ENCODE data around the gene RANBP9. TPM values are rescaled to one million over a fixed set of nuclear protein-coding genes. Genes with fewer than 3 reads are reported as not detected.

The RANBP9 gene
- total and polyA plus RNA-seq, 2 experiments from 2014 or later, result 24.2 to 36.1 TPM

DNA sequence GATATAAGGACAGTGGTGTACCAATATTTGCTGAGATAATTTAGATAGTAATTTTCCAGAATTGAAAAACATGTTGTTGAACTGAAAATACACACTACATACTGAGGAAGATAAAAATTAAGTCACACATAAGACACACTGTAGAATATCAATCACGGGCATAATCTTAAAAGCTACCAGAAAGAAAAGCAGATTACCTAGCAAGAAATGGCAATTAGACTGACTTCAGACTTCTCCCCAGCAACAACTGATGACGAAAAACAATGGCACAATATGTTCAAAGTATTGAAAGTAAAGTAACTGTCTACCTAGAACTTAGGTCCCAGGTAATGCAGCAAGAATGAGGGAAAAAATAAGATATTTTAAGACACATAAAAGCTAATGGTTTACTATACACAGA is 50.0 kb downstream of the RANBP9 start:
- Histone ChIP-seq H4K20me1 (ENCODE audit: insufficient read depth, poor library complexity, severe bottlenecking) (peaks cover 70% of the 10 kb centered on the region), H3K27ac (no peak overlapping the region), H3K4me2 (no peak overlapping the region), H3K9me2 (replicated peaks; ENCODE audit: insufficient read depth) (no peaks in the 10 kb centered on the region), H3K27me3 (no peaks in the 10 kb centered on the region), H3K4me3 (no peak overlapping the region), H3K36me3 (replicated peaks; ENCODE audit: insufficient read depth, low read depth) (no peaks in the 10 kb centered on the region), H2AFZ (no peak overlapping the region), H3K79me2 (peaks cover 98% of the 10 kb centered on the region), H3K4me1 (ENCODE audit: insufficient read depth) (no peaks in the 10 kb centered on the region), H3K9me3 (ENCODE audit: low read depth) (no peaks in the 10 kb centered on the region)
- DNase-seq (ENCODE audit: low spot score), result no peak
- WGBS (ENCODE audit: low lambda C conversion rate, missing lambda C conversion rate), result 98% methylated on average over 2 of the region's 2 CpGs
- TF ChIP-seq CTCF (IDR thresholded peaks at IDR 0.05; ENCODE audit: poor library complexity) (no peak), EZH2 (IDR thresholded peaks at IDR 0.05; ENCODE audit: borderline replicate concordance) (no peak), EZH2phosphoT487 (IDR thresholded peaks at IDR 0.05; ENCODE audit: low read depth, severe bottlenecking, unreplicated experiment) (no peak)

GRCh38 chr6:13660893-13661292 is 50.7 kb downstream of the RANBP9 start:
- Histone ChIP-seq H3K9me3 (ENCODE audit: low read depth) (no peaks in the 10 kb centered on the region), H2AFZ (no peak overlapping the region), H3K27ac (no peak overlapping the region), H3K4me3 (no peak overlapping the region), H3K4me2 (no peak overlapping the region), H3K4me1 (ENCODE audit: insufficient read depth) (no peaks in the 10 kb centered on the region), H3K9me2 (replicated peaks; ENCODE audit: insufficient read depth) (no peaks in the 10 kb centered on the region), H3K79me2 (peaks cover 95% of the 10 kb centered on the region), H4K20me1 (ENCODE audit: insufficient read depth, poor library complexity, severe bottlenecking) (peaks cover 65% of the 10 kb centered on the region), H3K27me3 (no peaks in the 10 kb centered on the region), H3K36me3 (replicated peaks; ENCODE audit: insufficient read depth, low read depth) (no peaks in the 10 kb centered on the region)
- no peak for DNase-seq (ENCODE audit: low spot score)
- 100% methylated on average over 1 of the region's 1 CpG for WGBS (ENCODE audit: low lambda C conversion rate, missing lambda C conversion rate)
- no peak for TF ChIP-seq CTCF (IDR thresholded peaks at IDR 0.05; ENCODE audit: poor library complexity)
- no peak for TF ChIP-seq EZH2 (IDR thresholded peaks at IDR 0.05; ENCODE audit: borderline replicate concordance)
- TF ChIP-seq EZH2phosphoT487 (IDR thresholded peaks at IDR 0.05; ENCODE audit: low read depth, severe bottlenecking, unreplicated experiment), result no peak

- Histone ChIP-seq H3K27ac (no peak overlapping the region), H3K9me2 (replicated peaks; ENCODE audit: insufficient read depth) (no peaks in the 10 kb centered on the region), H3K4me2 (no peak overlapping the region), H4K20me1 (ENCODE audit: insufficient read depth, poor library complexity, severe bottlenecking) (peaks cover 59% of the 10 kb centered on the region), H3K36me3 (replicated peaks; ENCODE audit: insufficient read depth, low read depth) (no peaks in the 10 kb centered on the region), H3K27me3 (no peaks in the 10 kb centered on the region), H3K4me1 (ENCODE audit: insufficient read depth) (no peaks in the 10 kb centered on the region), H3K79me2 (peaks cover 94% of the 10 kb centered on the region), H3K9me3 (ENCODE audit: low read depth) (no peaks in the 10 kb centered on the region), H3K4me3 (no peak overlapping the region), H2AFZ (no peak overlapping the region)
- TF ChIP-seq EZH2phosphoT487 (IDR thresholded peaks at IDR 0.05; ENCODE audit: low read depth, severe bottlenecking, unreplicated experiment), result no peak
- no peak for TF ChIP-seq EZH2 (IDR thresholded peaks at IDR 0.05; ENCODE audit: borderline replicate concordance)
- TF ChIP-seq CTCF (IDR thresholded peaks at IDR 0.05; ENCODE audit: poor library complexity), result no peak
- DNase-seq (ENCODE audit: low spot score), result no peak
- 100% methylated on average over 1 of the region's 1 CpG for WGBS (ENCODE audit: low lambda C conversion rate, missing lambda C conversion rate)
These were observed 51.4 kb downstream of the RANBP9 start for GRCh38 chr6:13660273-13660672.

- no peaks in the 10 kb centered on the region for H3K4me1 ChIP-seq (ENCODE audit: insufficient read depth)
- H3K4me2 ChIP-seq, result no peak overlapping the region
- H3K79me2 ChIP-seq, result peaks cover 59% of the 10 kb centered on the region
- WGBS (ENCODE audit: low lambda C conversion rate, missing lambda C conversion rate), result 88% methylated on average over 1 of the region's 1 CpG
- H3K27me3 ChIP-seq, result no peaks in the 10 kb centered on the region
- peaks cover 24% of the 10 kb centered on the region for H4K20me1 ChIP-seq (ENCODE audit: insufficient read depth, poor library complexity, severe bottlenecking)
- H2AFZ ChIP-seq, result no peak overlapping the region
- DNase-seq (ENCODE audit: low spot score), result no peak
- no peaks in the 10 kb centered on the region for H3K9me3 ChIP-seq (ENCODE audit: low read depth)
- no peaks in the 10 kb centered on the region for H3K9me2 ChIP-seq (replicated peaks; ENCODE audit: insufficient read depth)
- H3K27ac ChIP-seq, result no peak overlapping the region
- no peak overlapping the region for H3K4me3 ChIP-seq
- no peaks in the 10 kb centered on the region for H3K36me3 ChIP-seq (replicated peaks; ENCODE audit: insufficient read depth, low read depth)
- TF ChIP-seq EZH2 (IDR thresholded peaks at IDR 0.05; ENCODE audit: borderline replicate concordance), result no peak
- TF ChIP-seq CTCF (IDR thresholded peaks at IDR 0.05; ENCODE audit: poor library complexity), result no peak
- no peak for TF ChIP-seq EZH2phosphoT487 (IDR thresholded peaks at IDR 0.05; ENCODE audit: low read depth, severe bottlenecking, unreplicated experiment)
These were observed 55.9 kb downstream of the RANBP9 start for GRCh38 chr6:13655700-13656099.

Measured in hepatocyte (in vitro differentiated cells).